HEK293T (cell line): ENCODE results near the gene GABRA5.

ENCODE experiments used
- CTCF ChIA-PET: fragments of 350-600 bp; formaldehyde crosslinking; extraction: SDS; loops from one replicate; lab custom pipeline; 2021; ENCODE audit warnings: antibody characterized with exemption, inconsistent platforms; lab: Yijun Ruan, JAX
- POLR2A ChIA-PET: fragments of 350-600 bp; formaldehyde crosslinking; extraction: SDS; loops from one replicate; lab custom pipeline; 2020; ENCODE audit warnings: antibody characterized with exemption, inconsistent platforms; lab: Yijun Ruan, JAX
- DNase-seq: peaks from one replicate; pipeline ENCODE4 v3.0.0; 2012; ENCODE audit warnings: mixed read lengths; ENCODE audit errors: extremely low spot score
- ARNT ChIP-seq: fragments of 450-650 bp; IDR thresholded peaks from 2 replicates; pipeline ENCODE4 v1.6.1; 2017; ENCODE audit warnings: mild to moderate bottlenecking
- BHLHE40 ChIP-seq: fragments of 450-650 bp; IDR thresholded peaks from 2 replicates; pipeline ENCODE4 v1.6.1; 2016; ENCODE audit warnings: mild to moderate bottlenecking, moderate library complexity, borderline replicate concordance
- CTBP1 ChIP-seq: fragments of 450-650 bp; IDR thresholded peaks from 2 replicates; pipeline ENCODE4 v1.6.1; 2016; ENCODE audit warnings: borderline replicate concordance
- FOXA1 ChIP-seq: fragments of 450-650 bp; IDR thresholded peaks from 2 replicates; pipeline ENCODE4 v1.6.1; 2016; ENCODE audit warnings: mild to moderate bottlenecking
- FOXK2 ChIP-seq: fragments of 450-650 bp; IDR thresholded peaks from 2 replicates; pipeline ENCODE4 v1.6.1; 2016; ENCODE audit warnings: mild to moderate bottlenecking
- FOXM1 ChIP-seq: fragments of 450-650 bp; IDR thresholded peaks from 2 replicates; pipeline ENCODE4 v1.6.1; 2017; ENCODE audit warnings: mild to moderate bottlenecking, borderline replicate concordance
- HDGF ChIP-seq: fragments of 450-650 bp; IDR thresholded peaks from 2 replicates; pipeline ENCODE4 v1.6.1; 2017; ENCODE audit warnings: antibody characterized with exemption, borderline replicate concordance
- L3MBTL2 ChIP-seq: fragments of 450-650 bp; conservative IDR thresholded peaks from 2 replicates; pipeline ENCODE4 v1.6.1; 2016; ENCODE audit warnings: mild to moderate bottlenecking
- LEF1 ChIP-seq: fragments of 450-650 bp; IDR thresholded peaks from 2 replicates; pipeline ENCODE4 v1.6.1; 2017; ENCODE audit warnings: mild to moderate bottlenecking, borderline replicate concordance
- NFRKB ChIP-seq: fragments of 450-650 bp; IDR thresholded peaks from 2 replicates; pipeline ENCODE4 v1.6.1; 2016; ENCODE audit warnings: mild to moderate bottlenecking, moderate library complexity
- PKNOX1 ChIP-seq: fragments of 450-650 bp; IDR thresholded peaks from 2 replicates; pipeline ENCODE4 v1.6.1; 2016
- SP1 ChIP-seq: fragments of 450-650 bp; IDR thresholded peaks from 2 replicates; pipeline ENCODE4 v1.6.1; 2017
- SUZ12 ChIP-seq: fragments of 450-650 bp; IDR thresholded peaks from 2 replicates; pipeline ENCODE4 v1.6.1; 2016; ENCODE audit warnings: mild to moderate bottlenecking
- TARDBP ChIP-seq: fragments of 450-650 bp; IDR thresholded peaks from 2 replicates; pipeline ENCODE4 v1.6.1; 2016

Gene GABRA5

DNA sequence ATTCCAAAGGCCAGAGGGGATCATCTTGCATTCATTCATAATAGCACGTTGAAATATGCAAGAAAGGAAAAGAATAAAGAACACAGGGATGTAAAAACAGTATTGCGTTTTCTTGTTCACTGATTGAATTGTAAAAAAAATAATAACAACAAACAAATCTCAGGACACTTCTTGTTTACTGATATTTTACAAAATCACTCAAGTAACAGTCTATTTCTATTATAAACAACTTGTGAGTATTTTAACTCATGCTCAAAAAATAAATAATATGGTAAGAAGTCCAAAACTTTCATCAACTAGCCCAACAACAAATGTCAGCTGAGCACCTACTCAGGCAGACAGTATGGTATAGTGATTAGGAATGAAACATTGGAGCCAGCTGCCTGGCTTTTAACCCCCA lies 101.9 kb downstream of the GABRA5 start:
- DNase-seq: no peak
- ChIA-PET POLR2A (no interaction called here), CTCF (no interaction called here)
- TF ChIP-seq NFRKB (no peak), FOXM1 (no peak), LEF1 (no peak), PKNOX1 (no peak)

DNA sequence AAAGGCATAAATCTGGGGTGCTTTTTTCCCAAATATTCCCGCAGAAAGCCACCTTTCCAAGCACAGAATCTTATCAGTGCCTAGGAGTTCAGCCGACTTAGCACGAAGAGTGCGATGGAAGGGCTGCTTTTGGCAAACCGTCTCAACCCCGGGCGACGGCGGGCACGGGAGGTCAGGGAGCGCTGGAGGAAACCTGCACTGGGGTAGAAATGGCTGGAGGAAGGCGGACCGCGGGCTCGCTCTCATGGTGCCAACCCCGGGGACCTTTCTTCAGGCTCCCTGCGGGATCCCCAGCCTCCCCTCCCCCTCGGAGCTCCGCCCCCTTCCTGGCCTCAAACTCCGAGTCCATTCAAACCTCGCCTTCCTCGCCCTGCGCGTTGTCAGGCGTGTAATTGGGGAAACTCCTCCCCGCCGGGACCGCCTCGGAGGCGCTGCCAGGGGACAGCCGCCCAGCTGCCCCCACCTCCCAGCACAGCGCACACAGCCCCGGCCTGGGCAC lies 103.9 kb downstream of the GABRA5 start, which contains the start of gene GABRG3:
GABRG3 (plus strand) TSS at position 470 of the 499 bp plus-strand sequence.
- DNase-seq: no peak
- ChIA-PET POLR2A (no interaction called here), CTCF (no interaction called here)
- no peak for TF ChIP-seq CTBP1
- TF ChIP-seq NFRKB: no peak

GRCh38 chr15:26971271-26972018 lies 104.6 kb downstream of the GABRA5 start:
- no peak for TF ChIP-seq SP1
- no peak for TF ChIP-seq TARDBP
- TF ChIP-seq PKNOX1: no peak
- TF ChIP-seq FOXK2: no peak
- no peak for TF ChIP-seq ARNT
- TF ChIP-seq L3MBTL2: no peak
- no peak for TF ChIP-seq BHLHE40
- POLR2A ChIA-PET: no interaction called here
- CTCF ChIA-PET: no interaction called here
- no peak for DNase-seq

DNA sequence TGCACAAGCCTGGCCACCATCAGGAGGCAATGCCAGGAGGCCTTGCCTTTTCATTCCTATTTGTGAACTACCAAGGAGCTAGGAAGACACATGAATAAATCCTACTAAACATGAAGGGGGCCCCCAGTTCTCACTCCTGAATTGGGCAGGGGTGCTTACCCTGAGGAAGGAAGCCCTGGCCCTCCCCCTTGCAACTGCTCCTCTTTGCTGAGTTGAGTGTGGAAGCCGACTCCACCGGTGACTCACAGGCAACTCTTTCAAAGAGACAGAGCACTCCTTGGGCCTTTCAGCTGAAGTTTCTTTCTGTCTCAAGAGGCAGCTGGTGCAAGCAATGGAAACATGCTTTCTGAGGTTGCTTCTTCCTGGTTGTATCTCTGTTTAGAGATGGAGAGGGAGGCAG lies 105.8 kb downstream of the GABRA5 start:
- CTCF ChIA-PET: no interaction called here
- TF ChIP-seq L3MBTL2 (no peak), NFRKB (no peak), BHLHE40 (no peak), FOXA1 (no peak), TARDBP (no peak), SUZ12 (no peak), PKNOX1 (no peak), LEF1 (no peak)
- DNase-seq: no peak
- POLR2A ChIA-PET: no interaction called here

- CTCF ChIA-PET: interaction anchor here (0.9 to 1.1 kb wide), 2 partner anchors 10 to 11 kb away, joined by 3 to 4 read pairs; no protein-coding TSS in a partner anchor
Measured at GRCh38 chr15:26974120-26974780, 107.4 kb downstream of the GABRA5 start.

GRCh38 chr15:26981492-26981891 lies 114.6 kb downstream of the GABRA5 start:
- TF ChIP-seq LEF1: no peak
- ChIA-PET POLR2A (no interaction called here), CTCF (no interaction called here)
- DNase-seq: no peak

More at GRCh38 chr15:26974120-26974780, 107.4 kb downstream of the GABRA5 start:
- no peak for TF ChIP-seq PKNOX1
- no peak for TF ChIP-seq FOXK2
- no peak for TF ChIP-seq BHLHE40
- TF ChIP-seq LEF1: no peak
- TF ChIP-seq L3MBTL2: no peak
- TF ChIP-seq SUZ12: no peak
- POLR2A ChIA-PET: no interaction called here
- no peak for DNase-seq

DNA sequence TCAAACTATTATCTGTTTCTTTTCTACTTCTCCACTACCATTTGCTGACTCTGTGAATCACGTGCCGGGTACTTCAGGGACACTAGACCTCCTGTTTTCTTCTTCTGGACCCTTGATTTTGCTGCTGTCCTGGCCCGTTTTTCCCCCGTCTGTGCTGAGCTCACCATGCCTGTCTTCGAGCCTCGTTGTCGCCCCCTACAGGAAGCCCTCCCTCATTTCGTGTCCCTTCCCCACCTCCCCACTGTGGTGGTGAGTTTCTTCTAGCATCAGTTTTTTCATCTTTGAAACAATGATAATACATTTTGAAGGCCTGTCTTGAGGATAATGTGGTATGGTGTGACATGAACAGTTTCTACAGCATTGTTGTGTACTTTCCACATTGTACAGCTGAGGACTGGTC lies 117.0 kb downstream of the GABRA5 start:
- TF ChIP-seq FOXA1: no peak
- no peak for TF ChIP-seq NFRKB
- no peak for TF ChIP-seq ARNT
- TF ChIP-seq TARDBP: no peak
- no peak for TF ChIP-seq CTBP1
- no peak for TF ChIP-seq SUZ12
- no peak for TF ChIP-seq BHLHE40
- no peak for TF ChIP-seq SP1
- TF ChIP-seq L3MBTL2: no peak
- TF ChIP-seq FOXK2: no peak
- TF ChIP-seq HDGF: no peak
- TF ChIP-seq FOXM1: no peak
- DNase-seq: no peak
- CTCF ChIA-PET: interaction anchor here (1.6 kb wide), 1 partner anchor 10 kb away, joined by 4 read pairs; no protein-coding TSS in a partner anchor
- POLR2A ChIA-PET: no interaction called here
